ENCODE results near the gene HMGN4. TPM values are rescaled to one million over a fixed set of nuclear protein-coding genes. Genes with fewer than 3 reads are reported as not detected.

HMGN4 gene
- total and polyA plus RNA-seq, 9 of the 15 experiments (the other 6 are each of a cell fraction or from before 2014, with no cell fraction given) = 35.4 to 134 (median 94.1) TPM

DNA sequence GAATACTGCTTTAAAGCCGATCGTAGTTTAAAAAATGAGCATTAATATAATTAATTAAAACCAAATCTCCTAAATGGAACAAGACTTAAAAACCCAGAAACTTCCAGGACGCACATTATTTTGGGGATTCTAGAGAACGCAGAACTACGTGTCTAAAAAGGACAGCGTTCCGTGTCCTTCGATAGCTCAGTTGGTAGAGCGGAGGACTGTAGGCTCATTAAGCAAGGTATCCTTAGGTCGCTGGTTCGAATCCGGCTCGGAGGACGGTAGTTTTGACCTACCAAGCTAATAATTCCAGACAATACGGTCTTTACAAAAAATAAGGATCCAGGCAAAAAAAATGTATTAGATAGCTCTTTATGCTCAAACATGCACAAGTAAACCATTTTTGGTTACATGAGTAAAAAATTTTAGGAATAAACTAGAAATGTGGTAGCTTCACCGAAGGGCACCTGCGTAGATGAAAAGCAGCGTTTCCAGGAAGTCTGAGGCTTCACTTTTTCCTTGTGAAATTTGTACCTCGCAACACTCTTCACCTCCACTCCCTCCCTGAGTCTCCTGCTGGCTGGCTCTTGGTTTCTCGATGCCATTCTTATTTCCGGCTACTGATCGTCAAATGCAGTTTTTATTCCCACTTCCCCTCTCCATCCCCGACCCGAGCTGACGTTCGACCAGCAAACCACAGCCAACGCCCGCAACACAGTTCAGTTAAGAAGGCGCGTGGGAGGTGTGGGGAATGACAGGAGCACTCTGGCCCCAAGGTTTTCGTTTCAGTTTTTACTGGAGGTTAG is 39.0 kb downstream of the HMGN4 start (continued):
- TF ChIP-seq, protein P1, sequence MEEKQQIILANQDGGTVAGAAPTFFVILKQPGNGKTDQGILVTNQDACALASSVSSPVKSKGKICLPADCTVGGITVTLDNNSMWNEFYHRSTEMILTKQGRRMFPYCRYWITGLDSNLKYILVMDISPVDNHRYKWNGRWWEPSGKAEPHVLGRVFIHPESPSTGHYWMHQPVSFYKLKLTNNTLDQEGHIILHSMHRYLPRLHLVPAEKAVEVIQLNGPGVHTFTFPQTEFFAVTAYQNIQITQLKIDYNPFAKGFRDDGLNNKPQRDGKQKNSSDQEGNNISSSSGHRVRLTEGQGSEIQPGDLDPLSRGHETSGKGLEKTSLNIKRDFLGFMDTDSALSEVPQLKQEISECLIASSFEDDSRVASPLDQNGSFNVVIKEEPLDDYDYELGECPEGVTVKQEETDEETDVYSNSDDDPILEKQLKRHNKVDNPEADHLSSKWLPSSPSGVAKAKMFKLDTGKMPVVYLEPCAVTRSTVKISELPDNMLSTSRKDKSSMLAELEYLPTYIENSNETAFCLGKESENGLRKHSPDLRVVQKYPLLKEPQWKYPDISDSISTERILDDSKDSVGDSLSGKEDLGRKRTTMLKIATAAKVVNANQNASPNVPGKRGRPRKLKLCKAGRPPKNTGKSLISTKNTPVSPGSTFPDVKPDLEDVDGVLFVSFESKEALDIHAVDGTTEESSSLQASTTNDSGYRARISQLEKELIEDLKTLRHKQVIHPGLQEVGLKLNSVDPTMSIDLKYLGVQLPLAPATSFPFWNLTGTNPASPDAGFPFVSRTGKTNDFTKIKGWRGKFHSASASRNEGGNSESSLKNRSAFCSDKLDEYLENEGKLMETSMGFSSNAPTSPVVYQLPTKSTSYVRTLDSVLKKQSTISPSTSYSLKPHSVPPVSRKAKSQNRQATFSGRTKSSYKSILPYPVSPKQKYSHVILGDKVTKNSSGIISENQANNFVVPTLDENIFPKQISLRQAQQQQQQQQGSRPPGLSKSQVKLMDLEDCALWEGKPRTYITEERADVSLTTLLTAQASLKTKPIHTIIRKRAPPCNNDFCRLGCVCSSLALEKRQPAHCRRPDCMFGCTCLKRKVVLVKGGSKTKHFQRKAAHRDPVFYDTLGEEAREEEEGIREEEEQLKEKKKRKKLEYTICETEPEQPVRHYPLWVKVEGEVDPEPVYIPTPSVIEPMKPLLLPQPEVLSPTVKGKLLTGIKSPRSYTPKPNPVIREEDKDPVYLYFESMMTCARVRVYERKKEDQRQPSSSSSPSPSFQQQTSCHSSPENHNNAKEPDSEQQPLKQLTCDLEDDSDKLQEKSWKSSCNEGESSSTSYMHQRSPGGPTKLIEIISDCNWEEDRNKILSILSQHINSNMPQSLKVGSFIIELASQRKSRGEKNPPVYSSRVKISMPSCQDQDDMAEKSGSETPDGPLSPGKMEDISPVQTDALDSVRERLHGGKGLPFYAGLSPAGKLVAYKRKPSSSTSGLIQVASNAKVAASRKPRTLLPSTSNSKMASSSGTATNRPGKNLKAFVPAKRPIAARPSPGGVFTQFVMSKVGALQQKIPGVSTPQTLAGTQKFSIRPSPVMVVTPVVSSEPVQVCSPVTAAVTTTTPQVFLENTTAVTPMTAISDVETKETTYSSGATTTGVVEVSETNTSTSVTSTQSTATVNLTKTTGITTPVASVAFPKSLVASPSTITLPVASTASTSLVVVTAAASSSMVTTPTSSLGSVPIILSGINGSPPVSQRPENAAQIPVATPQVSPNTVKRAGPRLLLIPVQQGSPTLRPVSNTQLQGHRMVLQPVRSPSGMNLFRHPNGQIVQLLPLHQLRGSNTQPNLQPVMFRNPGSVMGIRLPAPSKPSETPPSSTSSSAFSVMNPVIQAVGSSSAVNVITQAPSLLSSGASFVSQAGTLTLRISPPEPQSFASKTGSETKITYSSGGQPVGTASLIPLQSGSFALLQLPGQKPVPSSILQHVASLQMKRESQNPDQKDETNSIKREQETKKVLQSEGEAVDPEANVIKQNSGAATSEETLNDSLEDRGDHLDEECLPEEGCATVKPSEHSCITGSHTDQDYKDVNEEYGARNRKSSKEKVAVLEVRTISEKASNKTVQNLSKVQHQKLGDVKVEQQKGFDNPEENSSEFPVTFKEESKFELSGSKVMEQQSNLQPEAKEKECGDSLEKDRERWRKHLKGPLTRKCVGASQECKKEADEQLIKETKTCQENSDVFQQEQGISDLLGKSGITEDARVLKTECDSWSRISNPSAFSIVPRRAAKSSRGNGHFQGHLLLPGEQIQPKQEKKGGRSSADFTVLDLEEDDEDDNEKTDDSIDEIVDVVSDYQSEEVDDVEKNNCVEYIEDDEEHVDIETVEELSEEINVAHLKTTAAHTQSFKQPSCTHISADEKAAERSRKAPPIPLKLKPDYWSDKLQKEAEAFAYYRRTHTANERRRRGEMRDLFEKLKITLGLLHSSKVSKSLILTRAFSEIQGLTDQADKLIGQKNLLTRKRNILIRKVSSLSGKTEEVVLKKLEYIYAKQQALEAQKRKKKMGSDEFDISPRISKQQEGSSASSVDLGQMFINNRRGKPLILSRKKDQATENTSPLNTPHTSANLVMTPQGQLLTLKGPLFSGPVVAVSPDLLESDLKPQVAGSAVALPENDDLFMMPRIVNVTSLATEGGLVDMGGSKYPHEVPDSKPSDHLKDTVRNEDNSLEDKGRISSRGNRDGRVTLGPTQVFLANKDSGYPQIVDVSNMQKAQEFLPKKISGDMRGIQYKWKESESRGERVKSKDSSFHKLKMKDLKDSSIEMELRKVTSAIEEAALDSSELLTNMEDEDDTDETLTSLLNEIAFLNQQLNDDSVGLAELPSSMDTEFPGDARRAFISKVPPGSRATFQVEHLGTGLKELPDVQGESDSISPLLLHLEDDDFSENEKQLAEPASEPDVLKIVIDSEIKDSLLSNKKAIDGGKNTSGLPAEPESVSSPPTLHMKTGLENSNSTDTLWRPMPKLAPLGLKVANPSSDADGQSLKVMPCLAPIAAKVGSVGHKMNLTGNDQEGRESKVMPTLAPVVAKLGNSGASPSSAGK (IDR thresholded peaks at IDR 0.05) = peak; percentile 13; the same call in 1 of the 2 replicates
- TF ChIP-seq, protein P2, sequence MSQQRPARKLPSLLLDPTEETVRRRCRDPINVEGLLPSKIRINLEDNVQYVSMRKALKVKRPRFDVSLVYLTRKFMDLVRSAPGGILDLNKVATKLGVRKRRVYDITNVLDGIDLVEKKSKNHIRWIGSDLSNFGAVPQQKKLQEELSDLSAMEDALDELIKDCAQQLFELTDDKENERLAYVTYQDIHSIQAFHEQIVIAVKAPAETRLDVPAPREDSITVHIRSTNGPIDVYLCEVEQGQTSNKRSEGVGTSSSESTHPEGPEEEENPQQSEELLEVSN (IDR thresholded peaks at IDR 0.05; ENCODE audit: borderline replicate concordance in 1 of 2, extremely low read depth in 1 of 2, insufficient read depth in 1 of 2, insufficient read length in 1 of 2, low read depth in 1 of 2, low read length in 1 of 2, poor library complexity in 1 of 2, severe bottlenecking in 1 of 2) = peak in 1 of 2 experiments; percentile 41
- TF ChIP-seq SMAD4 (CRISPR knock-in tag; conservative IDR thresholded peaks at IDR 0.05) (0 out of 2 replicates have a peak, but pooled peaks have one; percentile 19), ZNF311 (CRISPR knock-in tag; IDR thresholded peaks at IDR 0.05) (0 out of 2 replicates have a peak, but pooled peaks have one; percentile 8), ZFP36 (IDR thresholded peaks at IDR 0.05; ENCODE audit: low read depth, low read length, partially characterized antibody) (peak; percentile 41), NCOA1 (IDR thresholded peaks at IDR 0.05; ENCODE audit: low read depth) (peak; percentile 52; the same call in 1 of the 2 replicates), ZNF384 (IDR thresholded peaks at IDR 0.05; ENCODE audit: low read depth, low read length) (peak; percentile 68), ZNF551 (CRISPR knock-in tag; IDR thresholded peaks at IDR 0.05) (no peak), RBM22 (IDR thresholded peaks at IDR 0.05; ENCODE audit: low read depth, low read length, poor library complexity, severe bottlenecking) (peak; percentile 45), ZNF584 (CRISPR knock-in tag; IDR thresholded peaks at IDR 0.05; ENCODE audit: low read depth) (no peak), TRIM28 (IDR thresholded peaks at IDR 0.05) (0 out of 2 replicates have a peak, but pooled peaks have one; percentile 65), KLF6 (CRISPR knock-in tag; IDR thresholded peaks at IDR 0.05; ENCODE audit: borderline replicate concordance) (0 out of 2 replicates have a peak, but pooled peaks have one; percentile 34)
- TF ChIP-seq, protein P3, sequence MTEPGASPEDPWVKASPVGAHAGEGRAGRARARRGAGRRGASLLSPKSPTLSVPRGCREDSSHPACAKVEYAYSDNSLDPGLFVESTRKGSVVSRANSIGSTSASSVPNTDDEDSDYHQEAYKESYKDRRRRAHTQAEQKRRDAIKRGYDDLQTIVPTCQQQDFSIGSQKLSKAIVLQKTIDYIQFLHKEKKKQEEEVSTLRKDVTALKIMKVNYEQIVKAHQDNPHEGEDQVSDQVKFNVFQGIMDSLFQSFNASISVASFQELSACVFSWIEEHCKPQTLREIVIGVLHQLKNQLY (CRISPR knock-in tag; conservative IDR thresholded peaks at IDR 0.05) = no peak

Data from K562 (cell line).